ENCODE data around the gene RIPK4. TPM values are rescaled to one million over a fixed set of nuclear protein-coding genes. Genes with fewer than 3 reads are reported as not detected.

The RIPK4 gene
- polyA plus RNA-seq, 3 donors = 1.9 to 9.2 TPM; not detected in 1

- no peak overlapping the region for H3K27ac ChIP-seq (ENCODE audit: low read depth, low read length)
- 7 to 10% (median 8%) methylated on average over 22 of the region's 22 CpGs for WGBS, 3 donors
These were observed 5.5 kb downstream of the RIPK4 start for GRCh38 chr21:41761211-41761933.

- no peak overlapping the region for H3K27ac ChIP-seq (ENCODE audit: low read depth, low read length)
- WGBS, 3 donors = 69 to 78% (median 76%) methylated on average over 9 of the region's 9 CpGs
These were observed 6.4 kb downstream of the RIPK4 start for GRCh38 chr21:41760411-41760810.

- 85 to 93% (median 87%) methylated on average over 5 of the region's 5 CpGs for whole genome bisulfite sequencing, 3 donors
- H3K27ac ChIP-seq (ENCODE audit: low read depth, low read length) = no peak overlapping the region
These were observed 6.9 kb downstream of the RIPK4 start for GRCh38 chr21:41759926-41760325.

GRCh38 chr21:41759214-41759840 lies 7.5 kb downstream of the RIPK4 start:
- no peak overlapping the region for H3K27ac ChIP-seq (ENCODE audit: low read depth, low read length)
- WGBS, 3 donors = 76 to 80% (median 79%) methylated on average over 11 of the region's 11 CpGs

GRCh38 chr21:41758550-41758949 lies 8.3 kb downstream of the RIPK4 start:
- H3K27ac ChIP-seq (ENCODE audit: low read depth, low read length) = no peak overlapping the region
- 65 to 83% (median 78%) methylated on average over 5 of the region's 5 CpGs for WGBS, 3 donors

- 90 to 94% (median 91%) methylated on average over 33 of the region's 33 CpGs for WGBS, 3 donors
- H3K27ac ChIP-seq (ENCODE audit: low read depth, low read length) = no peak overlapping the region
These were observed 10.7 kb downstream of the RIPK4 start for GRCh38 chr21:41755934-41756773.

GRCh38 chr21:41755258-41755933 lies 11.5 kb downstream of the RIPK4 start:
- 82 to 92% (median 90%) methylated on average over 23 of the region's 23 CpGs for WGBS, 3 donors

GRCh38 chr21:41754479-41754891 lies 12.4 kb downstream of the RIPK4 start:
- 39 to 73% (median 68%) methylated on average over 8 to 10 of the region's 10 CpGs for WGBS, 3 donors
- H3K27ac ChIP-seq (ENCODE audit: low read depth, low read length) = no peak overlapping the region

More at GRCh38 chr21:41755258-41755933, 11.5 kb downstream of the RIPK4 start:
- no peak overlapping the region for H3K27ac ChIP-seq (ENCODE audit: low read depth, low read length)

GRCh38 chr21:41753006-41753898 lies 13.6 kb downstream of the RIPK4 start:
- H3K27ac ChIP-seq (ENCODE audit: low read depth, low read length) = no peak overlapping the region
- 49 to 77% (median 76%) methylated on average over 16 of the region's 16 CpGs for WGBS, 3 donors

GRCh38 chr21:41752231-41752681 lies 14.6 kb downstream of the RIPK4 start:
- 67 to 79% (median 78%) methylated on average over 13 of the region's 13 CpGs for WGBS, 3 donors
- H3K27ac ChIP-seq (ENCODE audit: low read depth, low read length) = no peak overlapping the region

- no peak overlapping the region for H3K27ac ChIP-seq (ENCODE audit: low read depth, low read length)
- 41 to 70% (median 67%) methylated on average over 12 of the region's 12 CpGs for WGBS, 3 donors
These were observed 15.2 kb downstream of the RIPK4 start for GRCh38 chr21:41751611-41752011.

- 84 to 90% (median 85%) methylated on average over 16 of the region's 16 CpGs for WGBS, 3 donors
- no peak overlapping the region for H3K27ac ChIP-seq (ENCODE audit: low read depth, low read length)
These were observed 16.2 kb downstream of the RIPK4 start for GRCh38 chr21:41750532-41751151.

GRCh38 chr21:41750051-41750450 lies 16.8 kb downstream of the RIPK4 start:
- 75 to 80% (median 78%) methylated on average over 7 of the region's 7 CpGs for WGBS, 3 donors
- no peak overlapping the region for H3K27ac ChIP-seq (ENCODE audit: low read depth, low read length)

GRCh38 chr21:41749286-41749685 lies 17.6 kb downstream of the RIPK4 start:
- 92 to 96% (median 94%) methylated on average over 10 of the region's 10 CpGs for WGBS, 3 donors
- no peak overlapping the region for H3K27ac ChIP-seq (ENCODE audit: low read depth, low read length)

- H3K27ac ChIP-seq (ENCODE audit: low read depth, low read length) = no peak overlapping the region
- 85 to 90% (median 88%) methylated on average over 20 of the region's 20 CpGs for WGBS, 3 donors
These were observed 18.7 kb downstream of the RIPK4 start for GRCh38 chr21:41747943-41748738.

GRCh38 chr21:41746744-41747006 lies 20.2 kb downstream of the RIPK4 start:
- no peak overlapping the region for H3K27ac ChIP-seq (ENCODE audit: low read depth, low read length)
- WGBS, 3 donors = 69 to 95% (median 74%) methylated on average over 8 of the region's 8 CpGs

Data from adipose tissue (tissue), 3 donors.